Neutrophil (primary cell): ENCODE results near the gene MUC21.

Experiments
- H3K27ac ChIP-seq: fragments of 200-600 bp; sonication (generic); 2 replicates; pipeline ENCODE4 v1.5.1; 2016; ENCODE audit warnings: mild to moderate bottlenecking, moderate library complexity
- H3K27me3 ChIP-seq: fragments of 200-600 bp; sonication (generic); 2 replicates; pipeline ENCODE4 v1.6.0; 2016; ENCODE audit warnings: mild to moderate bottlenecking
- H3K36me3 ChIP-seq: fragments of 200-600 bp; sonication (generic); 2 replicates; pipeline ENCODE4 v1.5.1; 2017
- H3K4me1 ChIP-seq, 2 experiments: fragments of 200-600 bp in 1 of 2; sonication (generic) in 1 of 2; 1 replicate in 1 of 2; 2 replicates in 1 of 2; pipeline versions ENCODE4 v1.5.1 to v1.6.1; 2013 to 2016; ENCODE audit warnings: low read depth in 1 of 2, low read length in 1 of 2, mild to moderate bottlenecking in 1 of 2, moderate library complexity in 1 of 2; ENCODE audit not compliant: control insufficient read depth in 1 of 2, insufficient read depth in 1 of 2
- H3K4me3 ChIP-seq, 2 experiments: fragments of 200-600 bp in 1 of 2; sonication (generic) in 1 of 2; 1 replicate in 1 of 2; 2 replicates in 1 of 2; pipeline ENCODE4 v1.5.1; 2013 to 2016; ENCODE audit warnings: low read depth in 1 of 2, low read length in 1 of 2, mild to moderate bottlenecking in 1 of 2, moderate library complexity in 1 of 2
- H3K9me3 ChIP-seq: fragments of 200-600 bp; sonication (generic); 2 replicates; pipeline ENCODE4 v1.5.1; 2016
- TF ChIP-seq, protein P1 (sequence below): fragments of 200-600 bp; sonication (generic); IDR thresholded peaks from 2 replicates; pipeline ENCODE4 v1.5.1; 2016; ENCODE audit warnings: antibody characterized with exemption

Gene MUC21

DNA sequence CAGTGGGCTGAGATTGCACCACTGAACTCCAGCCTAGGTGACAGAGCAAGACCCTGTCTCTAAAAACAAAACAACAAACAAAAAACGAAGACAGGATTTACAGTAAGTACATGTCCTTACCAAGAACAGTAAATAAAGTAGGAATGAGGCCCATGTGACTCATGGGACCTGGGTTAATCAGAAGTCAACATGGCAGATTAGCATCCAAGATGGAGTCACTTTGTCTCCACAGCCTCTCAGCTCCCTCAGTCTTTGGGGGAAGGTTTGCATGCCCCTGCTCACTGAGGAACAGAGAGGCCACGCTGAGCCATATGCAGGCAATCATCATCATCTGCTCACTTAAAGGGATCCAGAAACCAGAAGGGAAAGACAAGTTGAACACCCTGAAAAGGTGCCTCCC, 19.0 kb downstream of the MUC21 start:
- Histone ChIP-seq H3K4me1 (peaks cover 0 to 4% of the 10 kb centered on the region in 2 experiments), H3K27ac (no peak overlapping the region), H3K27me3 (peaks cover 20% of the 10 kb centered on the region), H3K36me3 (no peaks in the 10 kb centered on the region), H3K4me3 (no peak overlapping the region), H3K9me3 (no peaks in the 10 kb centered on the region)
- TF ChIP-seq, protein P1, sequence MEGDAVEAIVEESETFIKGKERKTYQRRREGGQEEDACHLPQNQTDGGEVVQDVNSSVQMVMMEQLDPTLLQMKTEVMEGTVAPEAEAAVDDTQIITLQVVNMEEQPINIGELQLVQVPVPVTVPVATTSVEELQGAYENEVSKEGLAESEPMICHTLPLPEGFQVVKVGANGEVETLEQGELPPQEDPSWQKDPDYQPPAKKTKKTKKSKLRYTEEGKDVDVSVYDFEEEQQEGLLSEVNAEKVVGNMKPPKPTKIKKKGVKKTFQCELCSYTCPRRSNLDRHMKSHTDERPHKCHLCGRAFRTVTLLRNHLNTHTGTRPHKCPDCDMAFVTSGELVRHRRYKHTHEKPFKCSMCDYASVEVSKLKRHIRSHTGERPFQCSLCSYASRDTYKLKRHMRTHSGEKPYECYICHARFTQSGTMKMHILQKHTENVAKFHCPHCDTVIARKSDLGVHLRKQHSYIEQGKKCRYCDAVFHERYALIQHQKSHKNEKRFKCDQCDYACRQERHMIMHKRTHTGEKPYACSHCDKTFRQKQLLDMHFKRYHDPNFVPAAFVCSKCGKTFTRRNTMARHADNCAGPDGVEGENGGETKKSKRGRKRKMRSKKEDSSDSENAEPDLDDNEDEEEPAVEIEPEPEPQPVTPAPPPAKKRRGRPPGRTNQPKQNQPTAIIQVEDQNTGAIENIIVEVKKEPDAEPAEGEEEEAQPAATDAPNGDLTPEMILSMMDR: no peak

DNA sequence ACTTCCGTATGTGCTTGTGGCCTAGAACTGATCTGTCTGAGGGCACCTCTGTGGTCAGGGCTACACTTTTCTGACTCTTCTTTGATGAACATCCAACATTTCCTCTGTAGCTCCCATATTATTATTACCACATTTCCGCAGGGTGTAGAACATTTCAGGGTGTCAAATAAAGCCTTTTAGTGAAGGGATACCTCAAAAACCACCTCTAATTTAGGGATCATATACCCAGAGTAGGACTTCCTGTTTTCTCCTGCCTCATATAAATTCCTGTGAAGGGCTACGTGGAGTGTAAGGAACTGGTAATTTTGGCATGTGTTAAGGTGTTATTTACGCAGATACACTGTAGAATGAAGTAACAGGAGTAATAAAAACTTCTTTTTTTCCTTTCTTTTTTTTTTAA, 21.3 kb downstream of the MUC21 start:
- TF ChIP-seq, protein P1: no peak
- Histone ChIP-seq H3K36me3 (no peaks in the 10 kb centered on the region), H3K4me1 (peaks cover 0 to 4% of the 10 kb centered on the region in 2 experiments), H3K4me3 (no peak overlapping the region), H3K9me3 (no peaks in the 10 kb centered on the region), H3K27ac (no peak overlapping the region), H3K27me3 (peaks cover 36% of the 10 kb centered on the region)

DNA sequence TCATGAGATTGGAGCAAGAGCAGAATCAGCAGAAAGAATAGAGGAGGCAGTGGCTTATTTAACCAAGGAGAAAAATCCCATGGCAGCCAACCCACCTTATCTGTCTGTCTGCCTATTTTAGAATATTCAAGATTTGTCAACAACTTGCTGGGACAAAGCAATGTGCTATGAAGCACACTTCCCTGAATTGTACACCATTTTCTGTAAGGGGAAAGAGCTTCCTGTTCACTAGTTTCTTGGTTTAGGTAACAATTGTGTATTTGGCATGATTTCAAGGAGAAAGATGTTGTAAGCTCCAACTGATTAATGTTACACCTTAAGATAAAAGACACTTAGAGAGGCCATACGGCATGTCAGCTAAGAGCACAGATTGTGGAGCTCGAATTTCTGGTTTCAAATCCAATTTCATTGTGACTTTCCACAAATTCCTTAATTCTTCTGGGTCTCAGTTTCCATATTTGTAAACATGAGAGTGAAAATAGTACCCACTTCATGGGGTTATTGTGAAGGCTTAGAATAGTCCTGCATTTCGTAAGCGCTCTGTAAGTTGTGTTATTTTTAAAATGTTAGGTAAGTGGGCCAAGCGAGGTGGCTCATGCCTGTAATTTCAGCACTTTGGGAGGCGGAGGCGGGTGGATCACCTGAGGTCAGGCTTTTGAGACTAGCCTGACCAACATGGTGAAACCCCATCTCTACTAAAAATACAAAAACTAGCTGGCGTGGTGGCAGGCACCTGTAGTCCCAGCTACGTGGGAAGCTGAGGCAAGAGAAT, 21.9 kb downstream of the MUC21 start:
- H3K4me1 ChIP-seq: peaks cover 0 to 4% of the 10 kb centered on the region in 2 experiments
- TF ChIP-seq, protein P1: no peak
- H3K36me3 ChIP-seq: no peaks in the 10 kb centered on the region
- peaks cover 41% of the 10 kb centered on the region for H3K27me3 ChIP-seq
- no peak overlapping the region for H3K4me3 ChIP-seq
- no peaks in the 10 kb centered on the region for H3K9me3 ChIP-seq
- no peak overlapping the region for H3K27ac ChIP-seq

GRCh38 chr6:31007694-31008093, 24.2 kb downstream of the MUC21 start:
- Histone ChIP-seq H3K27me3 (peaks cover 47% of the 10 kb centered on the region), H3K27ac (no peak overlapping the region), H3K4me3 (no peak overlapping the region), H3K36me3 (no peaks in the 10 kb centered on the region), H3K9me3 (no peaks in the 10 kb centered on the region), H3K4me1 (peaks cover 0 to 4% of the 10 kb centered on the region in 2 experiments)
- TF ChIP-seq, protein P1: no peak

GRCh38 chr6:31008165-31008564, 24.6 kb downstream of the MUC21 start:
- Histone ChIP-seq H3K27me3 (peaks cover 51% of the 10 kb centered on the region), H3K4me1 (peaks cover 0 to 4% of the 10 kb centered on the region in 2 experiments), H3K4me3 (no peak overlapping the region), H3K9me3 (no peaks in the 10 kb centered on the region), H3K36me3 (no peaks in the 10 kb centered on the region), H3K27ac (no peak overlapping the region)
- TF ChIP-seq, protein P1: no peak
